GM18951 (cell line): ENCODE results near the gene AMBRA1.

Source experiments
- POLR2A ChIP-seq: IDR thresholded peaks from 4 replicates; pipeline ENCODE4 v1.6.1; 2011; ENCODE audit warnings: mild to moderate bottlenecking; ENCODE audit not compliant: insufficient read length, insufficient read depth; ENCODE audit errors: extremely low read depth
- in situ Hi-C: fragments of 300-500 bp; cut with MboI; formaldehyde crosslinking; loops from one replicate; pipeline ENCODE4 v1.12.0; 2022; ENCODE audit warnings: low sequenced_read_pairs, mixed read lengths, inconsistent platforms; ENCODE audit not compliant: unreplicated experiment

The AMBRA1 gene

DNA sequence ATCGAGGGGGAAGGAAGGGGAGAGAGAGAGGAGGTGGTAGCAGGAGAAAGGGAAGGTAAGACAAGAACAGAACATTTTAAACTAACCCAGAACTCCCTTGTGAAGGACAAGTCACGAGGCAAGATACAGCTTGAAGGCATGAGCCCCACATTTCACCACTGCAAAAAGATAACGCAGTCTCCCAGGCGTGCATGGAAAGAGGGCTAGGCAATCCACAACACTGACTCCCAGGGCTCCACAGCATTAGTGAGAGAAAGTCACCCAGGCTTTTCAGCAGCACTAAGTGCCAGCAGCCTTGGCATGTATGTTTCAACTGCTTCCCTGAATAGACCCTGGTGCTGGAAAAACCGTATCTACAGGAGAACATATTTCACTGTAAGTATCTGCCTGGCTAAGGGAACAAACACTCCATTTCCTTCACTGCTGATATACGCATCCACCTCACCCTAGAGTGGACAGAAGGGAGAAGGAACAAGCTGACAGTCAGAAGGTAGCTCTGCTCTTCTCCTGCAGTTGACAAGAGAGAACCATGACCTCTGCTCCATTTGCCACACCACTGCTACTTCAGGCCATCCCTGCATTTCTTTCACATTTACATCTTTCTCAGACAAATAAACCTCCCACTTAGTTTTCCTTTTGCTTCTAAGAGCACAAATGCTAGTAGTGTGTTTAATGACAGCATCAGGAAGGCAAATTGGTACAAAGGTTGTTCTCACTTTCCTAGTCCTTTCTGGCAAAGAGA, 87.9 kb downstream of the AMBRA1 start:
- no peak for TF ChIP-seq POLR2A
- in situ Hi-C loops: no loop called here

DNA sequence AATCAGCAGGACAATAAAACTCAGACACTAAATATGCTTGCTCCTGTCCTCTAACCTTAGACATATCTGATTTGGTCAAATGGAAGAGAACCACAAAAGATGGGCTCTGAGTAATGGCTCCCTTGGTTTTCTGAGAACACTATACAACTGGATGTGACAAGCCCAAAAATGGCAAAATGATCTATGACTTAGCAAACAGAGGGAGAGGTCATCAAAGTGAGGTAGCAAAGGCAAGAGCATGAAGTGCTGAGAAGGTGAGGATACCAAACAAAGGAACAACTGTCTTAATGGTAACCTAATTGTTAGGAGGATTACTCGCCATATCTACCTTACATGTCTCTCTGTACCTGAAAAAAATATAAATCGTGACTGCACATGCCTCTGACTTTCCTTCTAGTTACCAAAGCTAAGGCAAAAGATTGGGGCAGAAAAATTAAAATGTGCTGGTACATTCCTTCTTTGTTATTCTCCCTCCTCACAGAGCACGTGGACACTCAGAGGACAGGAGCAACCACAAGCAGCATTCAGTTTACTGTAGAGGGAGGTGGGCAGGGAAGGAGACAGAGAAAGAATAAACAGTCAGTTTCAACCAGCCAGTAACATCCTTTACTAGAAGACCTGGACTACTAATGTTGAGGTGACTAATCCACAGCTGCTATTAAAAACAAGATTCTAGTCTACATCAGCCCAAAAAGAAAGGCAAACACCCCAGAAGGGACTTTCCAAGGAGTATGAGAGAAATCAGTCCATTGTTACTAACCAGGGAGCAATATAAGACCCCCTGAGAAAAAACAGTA, 88.8 kb downstream of the AMBRA1 start:
- no peak for TF ChIP-seq POLR2A
- in situ Hi-C loops: no loop called here

DNA sequence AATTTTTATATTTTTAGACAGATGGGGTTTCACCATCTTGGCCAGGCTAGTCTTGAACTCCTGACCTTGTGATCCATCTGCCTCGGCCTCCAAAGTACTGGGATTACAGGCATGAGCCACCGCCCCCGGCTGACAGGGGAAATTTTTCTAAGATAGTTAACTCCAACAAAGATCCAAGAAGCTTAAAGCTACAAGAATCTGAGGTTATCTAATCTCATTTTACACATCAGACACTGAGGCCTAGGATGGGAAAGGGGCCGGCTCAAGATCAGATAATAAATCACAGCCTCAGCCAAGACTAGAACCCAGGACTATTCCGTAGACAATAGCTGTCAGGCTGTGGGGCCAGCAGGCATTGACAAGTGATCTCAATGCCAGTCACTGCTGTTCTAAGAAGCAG, 94.0 kb downstream of the AMBRA1 start:
- in situ Hi-C loops: no loop called here
- no peak for TF ChIP-seq POLR2A

DNA sequence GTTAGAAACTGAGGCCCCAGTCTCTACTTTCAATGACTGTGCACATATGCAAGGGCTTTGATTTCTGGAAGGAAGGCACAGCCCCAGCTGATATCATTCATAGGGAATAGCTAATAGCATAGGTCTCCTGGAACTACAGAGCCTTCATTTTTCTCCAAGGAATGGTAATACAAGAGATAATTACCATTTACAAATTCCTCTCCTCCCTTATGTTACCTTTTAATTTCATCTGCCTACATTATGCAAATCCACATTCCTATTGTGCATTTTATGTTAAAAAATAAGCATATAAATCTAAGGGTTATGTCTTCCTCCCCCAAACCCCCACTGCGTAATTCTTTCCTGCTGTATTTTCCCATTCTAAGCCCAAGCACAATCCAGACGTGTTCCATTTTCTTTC, 94.9 kb downstream of the AMBRA1 start:
- in situ Hi-C loops: no loop called here
- no peak for TF ChIP-seq POLR2A

DNA sequence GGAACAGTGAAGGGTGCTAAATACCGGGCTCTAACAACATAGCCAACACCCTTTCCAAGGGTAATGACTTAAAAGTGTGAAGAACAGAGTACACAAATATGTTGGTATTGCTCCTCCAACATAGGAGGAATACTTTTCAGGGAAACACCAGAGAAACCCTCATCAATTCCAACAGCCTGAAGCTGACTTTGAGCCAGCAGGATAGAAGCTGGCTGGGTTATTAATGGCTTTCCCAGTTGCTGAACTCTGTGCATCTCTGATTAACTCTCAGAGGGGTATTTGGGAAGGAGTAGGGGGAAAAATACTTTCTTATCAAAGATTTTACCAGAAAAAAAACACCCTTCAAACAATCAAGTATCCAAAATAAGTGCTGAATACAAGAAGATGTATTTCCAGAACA, 95.6 kb downstream of the AMBRA1 start:
- no peak for TF ChIP-seq POLR2A
- in situ Hi-C loops: no loop called here

DNA sequence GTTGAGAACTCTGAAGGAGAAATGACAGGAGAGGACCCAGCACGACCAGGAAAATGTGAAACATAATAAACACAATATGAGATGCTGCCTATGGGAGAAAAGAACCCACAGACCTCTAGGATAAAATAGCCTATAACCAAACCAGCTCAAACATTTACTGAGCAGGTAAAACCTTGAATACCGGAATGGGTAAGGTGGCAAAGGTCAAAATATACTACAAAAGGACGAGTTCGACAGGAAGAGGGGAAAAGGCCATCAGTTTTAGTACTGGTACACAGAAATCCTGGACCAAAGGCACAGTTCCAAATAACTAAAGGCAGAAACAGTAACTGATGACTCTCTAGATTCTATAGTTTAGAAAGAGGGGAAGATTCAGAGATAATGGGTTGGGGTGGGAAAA, 96.3 kb downstream of the AMBRA1 start:
- in situ Hi-C loops: no loop called here
- TF ChIP-seq POLR2A: no peak

DNA sequence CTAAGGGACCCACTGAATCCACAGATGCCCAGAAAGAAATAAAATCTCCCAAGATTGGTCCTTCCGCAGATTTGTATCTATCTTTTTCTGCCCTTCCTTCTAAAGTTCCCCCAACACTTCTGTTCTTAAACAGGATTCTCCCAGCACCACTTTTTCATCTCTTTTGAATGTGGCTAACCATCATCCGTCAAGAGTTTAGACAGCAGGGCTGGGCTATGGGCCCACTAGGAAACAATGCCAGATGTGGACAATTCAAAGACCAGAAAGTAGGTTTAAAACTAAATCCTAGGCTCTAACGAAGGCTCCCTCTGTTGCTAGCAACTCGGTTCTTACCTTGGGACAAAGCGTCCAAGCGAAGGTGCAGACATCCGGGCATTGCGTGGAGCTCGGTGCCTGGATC, 100.0 kb downstream of the AMBRA1 start:
- in situ Hi-C loops: no loop called here
- no peak for TF ChIP-seq POLR2A

DNA sequence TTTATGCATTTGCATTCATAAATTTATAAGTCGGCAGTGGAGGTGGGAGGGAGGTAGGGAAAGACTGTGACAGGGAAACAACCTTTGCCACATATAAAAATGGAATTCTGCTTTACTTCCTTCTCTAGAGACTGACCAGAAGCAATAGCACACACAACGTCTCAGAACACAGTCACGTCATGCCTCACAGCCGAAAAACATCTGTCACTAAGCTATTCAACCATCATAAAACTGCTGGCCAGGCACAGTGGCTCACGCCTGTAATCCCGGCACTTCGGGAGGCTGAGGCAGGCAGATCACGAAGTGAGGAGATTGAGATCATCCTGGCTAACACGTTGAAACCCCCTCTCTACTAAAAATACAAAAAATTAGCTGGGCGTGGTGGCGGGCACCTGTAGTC, 101.3 kb downstream of the AMBRA1 start:
- in situ Hi-C loops: no loop called here
- no peak for TF ChIP-seq POLR2A

DNA sequence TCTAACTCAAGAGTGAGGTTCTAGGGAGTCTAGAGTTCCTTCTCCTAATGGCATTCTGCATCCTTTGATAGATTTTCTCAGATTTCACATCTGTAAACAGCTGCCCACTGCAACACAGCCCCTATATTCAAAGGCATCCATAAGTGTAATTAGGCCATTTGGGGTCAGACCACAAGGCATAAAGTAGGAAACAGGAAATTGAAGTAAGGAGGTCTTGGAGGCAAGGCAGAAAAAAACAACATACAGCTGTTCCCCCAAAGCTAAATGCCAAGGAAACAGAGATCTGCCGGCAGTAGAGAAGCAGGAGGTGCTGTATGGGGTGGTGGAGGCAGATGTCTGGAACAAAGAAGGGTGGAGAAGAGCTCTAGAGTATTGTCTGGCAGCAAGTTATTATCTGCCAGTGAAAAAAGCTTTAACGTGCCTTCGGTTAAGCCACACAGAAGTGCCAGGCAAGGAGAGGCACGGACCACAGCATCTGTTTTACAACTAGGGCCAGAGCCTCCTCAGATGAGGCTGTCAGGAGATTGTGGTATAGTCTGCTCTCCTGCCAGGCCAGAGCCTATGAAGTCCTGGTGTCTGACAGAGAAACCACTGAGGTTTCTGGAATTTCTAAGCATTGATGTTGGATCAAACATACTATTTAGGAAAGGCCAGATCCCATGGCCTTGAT, 102.0 kb downstream of the AMBRA1 start:
- no peak for TF ChIP-seq POLR2A

DNA sequence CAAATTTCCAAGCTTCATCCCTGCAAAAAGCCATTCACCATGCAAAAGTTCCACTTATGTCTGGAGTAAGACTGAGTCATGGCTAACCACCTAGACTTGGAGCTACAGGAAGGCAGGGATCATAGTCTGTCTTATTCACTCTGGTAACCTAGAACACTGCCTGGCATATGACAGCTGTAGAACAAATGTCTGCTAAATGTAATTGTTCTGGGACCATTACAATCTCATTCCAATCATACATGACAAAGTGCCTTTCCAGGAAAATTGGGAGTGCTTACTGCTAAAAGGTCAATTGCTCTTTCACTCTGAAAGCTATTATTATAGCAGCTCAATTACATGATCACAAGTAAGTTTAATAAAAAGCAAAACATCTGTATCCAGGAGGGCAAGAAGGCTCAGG, 103.2 kb downstream of the AMBRA1 start:
- no peak for TF ChIP-seq POLR2A
- in situ Hi-C loops: no loop called here

More for the DNA sequence above, 102.0 kb downstream of the AMBRA1 start:
- in situ Hi-C loops: no loop called here

DNA sequence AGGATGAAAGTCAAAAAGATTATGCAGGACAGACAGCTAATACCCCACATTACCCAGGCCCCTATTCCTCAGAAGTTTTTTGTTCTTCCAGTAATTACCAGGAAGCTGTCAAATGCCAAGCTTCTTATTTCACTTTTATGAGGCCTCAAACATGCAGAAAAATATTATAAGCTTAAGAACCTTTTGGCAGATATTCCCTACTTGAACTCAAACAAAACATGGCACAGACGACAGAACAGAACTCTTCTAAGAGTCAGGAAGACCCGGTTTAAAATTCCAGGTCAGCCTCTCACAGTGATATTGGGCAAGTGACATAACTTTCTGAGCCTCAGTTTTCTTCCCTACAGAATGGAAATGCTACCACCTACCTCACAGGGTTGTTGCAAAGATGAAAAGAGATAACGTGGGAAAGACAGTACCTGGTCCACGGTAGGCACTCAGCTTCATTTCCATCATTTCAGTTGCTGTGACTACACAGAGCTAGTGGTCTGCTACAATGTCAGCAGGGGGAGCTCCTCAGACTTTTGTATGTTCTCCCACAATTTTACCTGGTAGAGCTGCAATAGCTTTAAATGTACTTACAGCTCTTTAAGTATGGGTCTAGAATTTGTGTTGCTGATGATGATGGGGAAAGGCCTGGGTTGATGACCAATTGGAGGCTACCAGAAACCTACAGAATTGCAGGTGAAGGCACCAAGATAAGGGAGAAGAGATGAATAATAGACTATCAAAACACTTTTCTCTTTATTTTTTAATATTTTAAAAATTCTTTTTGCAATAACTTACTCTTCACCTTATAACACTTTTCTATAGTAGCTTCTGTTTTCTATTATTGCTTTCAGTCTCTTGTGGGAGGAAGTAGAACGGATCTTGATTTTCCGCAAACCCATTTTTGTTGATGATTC, 103.9 kb downstream of the AMBRA1 start:
- TF ChIP-seq POLR2A: no peak
- in situ Hi-C loops: no loop called here

DNA sequence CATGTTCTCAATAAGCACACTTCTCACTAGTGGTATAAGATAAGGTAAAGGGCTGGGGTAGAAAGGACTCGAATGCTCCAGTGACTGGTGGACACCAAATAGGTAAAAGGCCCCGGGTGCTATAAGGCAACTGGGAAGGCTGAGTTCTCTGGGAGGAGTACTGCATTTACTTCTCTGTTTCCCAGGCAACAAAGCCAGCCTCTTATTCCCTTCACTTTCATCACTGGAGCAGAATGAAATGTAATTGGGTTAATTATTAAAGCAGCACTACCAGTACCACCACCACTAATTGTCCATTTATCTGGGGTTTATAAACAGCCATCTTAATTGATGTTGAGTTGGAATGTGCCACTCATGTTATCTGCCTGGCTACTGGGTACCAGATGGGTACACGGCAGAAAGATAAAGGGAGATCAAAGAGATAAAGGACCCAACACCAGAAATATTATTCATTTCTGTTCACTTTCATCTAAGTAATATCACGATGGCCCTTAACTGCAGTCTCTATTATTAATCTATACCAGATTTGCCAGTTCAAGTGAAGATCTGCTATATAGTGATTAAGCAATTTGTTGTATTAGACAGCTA, 107.9 kb downstream of the AMBRA1 start:
- TF ChIP-seq POLR2A: no peak
- in situ Hi-C loops: no loop called here
